Sigmoid colon (tissue), 3 donors: Measurements from ENCODE around the gene ZNF800.

Experiments used
- POLR2A ChIP-seq, 2 donors: fragments of 450-650 bp; IDR thresholded peaks; one replicate each; pipeline ENCODE4 v1.6.1; 2016; ENCODE audit warnings: antibody characterized with exemption in 2 of 2, mild to moderate bottlenecking in 2 of 2, moderate library complexity in 2 of 2
- TF ChIP-seq, protein P1 (sequence below), 4 experiments: fragments of 450-650 bp in 3 of 4; fragments of 200-600 bp in 1 of 4; IDR thresholded peaks; one replicate each; pipeline ENCODE4 v1.5.1; 2016 to 2019; ENCODE audit warnings: antibody characterized with exemption in 4 of 4, mild to moderate bottlenecking in 3 of 4, moderate library complexity in 2 of 4

DNA sequence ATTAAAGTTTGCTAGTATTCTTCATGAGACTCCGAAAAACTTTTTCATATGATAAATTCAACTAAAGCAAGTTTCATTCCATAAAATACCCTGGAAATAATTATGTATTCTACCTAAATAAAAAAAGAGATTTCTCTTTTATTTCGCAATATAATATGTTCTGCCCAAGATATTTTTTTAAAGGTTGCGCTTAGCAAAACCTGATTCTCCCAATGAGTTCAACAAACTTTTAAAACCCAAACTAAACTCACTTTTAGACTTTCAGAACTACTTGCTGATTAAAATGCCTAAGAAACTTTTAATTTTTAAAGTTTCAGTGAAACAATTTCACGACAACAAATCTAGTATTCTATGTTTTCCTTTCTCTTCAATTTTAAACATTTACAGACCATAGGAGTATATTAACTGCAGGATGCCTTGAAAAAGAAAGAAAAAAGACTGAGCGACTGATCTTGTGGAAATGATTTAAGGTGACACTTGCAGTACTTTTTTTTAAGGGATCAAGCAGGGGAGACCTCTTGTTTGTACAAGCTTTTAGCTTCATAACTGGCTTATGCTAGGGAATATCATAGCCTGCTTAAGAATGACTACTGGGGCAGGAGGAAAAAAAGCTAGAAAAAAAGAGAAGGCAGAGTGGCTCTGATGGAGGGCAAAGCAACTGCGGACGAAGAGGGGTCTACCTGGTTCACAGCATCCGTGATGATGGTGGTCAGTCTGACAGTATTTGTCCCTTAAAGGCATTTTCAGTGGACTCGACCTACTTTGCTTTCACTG lies 1.5 kb downstream of the ZNF800 start:
- TF ChIP-seq POLR2A (IDR thresholded peaks at IDR 0.05) = no peak
- TF ChIP-seq, protein P1, sequence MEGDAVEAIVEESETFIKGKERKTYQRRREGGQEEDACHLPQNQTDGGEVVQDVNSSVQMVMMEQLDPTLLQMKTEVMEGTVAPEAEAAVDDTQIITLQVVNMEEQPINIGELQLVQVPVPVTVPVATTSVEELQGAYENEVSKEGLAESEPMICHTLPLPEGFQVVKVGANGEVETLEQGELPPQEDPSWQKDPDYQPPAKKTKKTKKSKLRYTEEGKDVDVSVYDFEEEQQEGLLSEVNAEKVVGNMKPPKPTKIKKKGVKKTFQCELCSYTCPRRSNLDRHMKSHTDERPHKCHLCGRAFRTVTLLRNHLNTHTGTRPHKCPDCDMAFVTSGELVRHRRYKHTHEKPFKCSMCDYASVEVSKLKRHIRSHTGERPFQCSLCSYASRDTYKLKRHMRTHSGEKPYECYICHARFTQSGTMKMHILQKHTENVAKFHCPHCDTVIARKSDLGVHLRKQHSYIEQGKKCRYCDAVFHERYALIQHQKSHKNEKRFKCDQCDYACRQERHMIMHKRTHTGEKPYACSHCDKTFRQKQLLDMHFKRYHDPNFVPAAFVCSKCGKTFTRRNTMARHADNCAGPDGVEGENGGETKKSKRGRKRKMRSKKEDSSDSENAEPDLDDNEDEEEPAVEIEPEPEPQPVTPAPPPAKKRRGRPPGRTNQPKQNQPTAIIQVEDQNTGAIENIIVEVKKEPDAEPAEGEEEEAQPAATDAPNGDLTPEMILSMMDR (IDR thresholded peaks at IDR 0.05) = no peak
